ENCODE data around the gene SURF1. TPM values are rescaled to one million over a fixed set of nuclear protein-coding genes. Genes with fewer than 3 reads are reported as not detected.

Gene SURF1
- total RNA-seq, 1 experiment from 2014 or later = 71.7 TPM

- no peak for TF ChIP-seq EZH2 (IDR thresholded peaks at IDR 0.05)
Observed at GRCh38 chr9:133359399-133360175, 3.3 kb upstream of the SURF1 start (continued).

- Histone ChIP-seq H2AFZ (ENCODE audit: low read depth, low read length, poor library complexity, severe bottlenecking) (no peak overlapping the region), H4K20me1 (ENCODE audit: insufficient read depth) (no peaks in the 10 kb centered on the region), H3K4me2 (ENCODE audit: low read length) (peak overlapping the region; percentile 93), H3K79me2 (ENCODE audit: insufficient read depth, low read length) (peaks cover 47% of the 10 kb centered on the region), H3K9me3 (ENCODE audit: control insufficient read depth in 1 of 2, insufficient read depth in 1 of 2, low read depth in 1 of 2, low read length in 2 of 2) (no peaks in the 10 kb centered on the region), H3K27me3 (ENCODE audit: insufficient read depth, low read length) (no peaks in the 10 kb centered on the region), H3K4me1 (ENCODE audit: control insufficient read depth in 1 of 2, insufficient read depth in 2 of 2, low read length in 2 of 2) (peaks cover 7 to 24% of the 10 kb centered on the region in 2 experiments; a peak in 3 of 4 replicates), H3K9ac (ENCODE audit: low read length) (peak overlapping the region; percentile 84), H3K36me3 (ENCODE audit: control insufficient read depth in 1 of 2, insufficient read depth in 2 of 2, low read length in 2 of 2) (peaks cover 16 to 28% of the 10 kb centered on the region in 2 experiments; a peak in 3 of 4 replicates), H3K9me2 (ENCODE audit: insufficient read depth) (no peaks in the 10 kb centered on the region), H3K27ac (ENCODE audit: low read depth, low read length) (0 out of 2 replicates have a peak overlapping the region, but pooled peaks have one; percentile 60), H3K4me3 (replicated peaks in 1 of 2; ENCODE audit: low read depth in 1 of 2, low read length in 2 of 2) (peak overlapping the region; percentile 87 to 96)
- intact Hi-C loops (cut with micrococcal nuclease) = loop anchor here (5.0 to 10.0 kb wide), 2 partner anchors 130 to 637 kb away; partner anchors contain the start of gene VAV2
- no TSS peak for BruUV-seq (replicated peaks)
- POLR2A ChIA-PET = interaction anchor here (2.0 kb wide), 1 partner anchor 10 kb away, joined by 15 read pairs; the partner anchor contains the start of genes MED22 and RPL7A
- DNase-seq (ENCODE audit: low read depth, low spot score) (no peak), ATAC-seq (no peak)
- TF ChIP-seq ZBTB33 (IDR thresholded peaks at IDR 0.05; ENCODE audit: extremely low read depth, insufficient replicate concordance, low read length) = no peak
- TF ChIP-seq SRF (IDR thresholded peaks at IDR 0.05; ENCODE audit: low read depth) = no peak
- no peak for TF ChIP-seq FOSL1 (IDR thresholded peaks at IDR 0.05; ENCODE audit: low read depth)
- no peak for TF ChIP-seq MAX (IDR thresholded peaks at IDR 0.05)
- TF ChIP-seq CTCF (IDR thresholded peaks at IDR 0.05 in 2 of 3, conservative IDR thresholded peaks at IDR 0.05 in 1 of 3; ENCODE audit: borderline replicate concordance in 1 of 3, insufficient read depth in 1 of 3, low read depth in 2 of 3, low read length in 2 of 3) = no peak
- no peak for TF ChIP-seq ZFX (IDR thresholded peaks at IDR 0.05)
- TF ChIP-seq YY1 (IDR thresholded peaks at IDR 0.05; ENCODE audit: extremely low read depth, insufficient replicate concordance, low read depth, low read length) = no peak
- TF ChIP-seq TCF7L2 (IDR thresholded peaks at IDR 0.05; ENCODE audit: borderline replicate concordance, extremely low read depth, insufficient read depth, insufficient read length) = no peak
- TF ChIP-seq EGR1 (IDR thresholded peaks at IDR 0.05; ENCODE audit: low read depth) = no peak
- TF ChIP-seq CEBPB (IDR thresholded peaks at IDR 0.05; ENCODE audit: low read depth) = no peak
- TF ChIP-seq SP1 (IDR thresholded peaks at IDR 0.05; ENCODE audit: low read depth) = no peak
- TF ChIP-seq JUND (IDR thresholded peaks at IDR 0.05) = no peak
- TF ChIP-seq RAD21 (IDR thresholded peaks at IDR 0.05; ENCODE audit: low read depth) = no peak
- no peak for TF ChIP-seq EZH2 (IDR thresholded peaks at IDR 0.05)
- TF ChIP-seq REST (IDR thresholded peaks at IDR 0.05; ENCODE audit: low read depth) = no peak
- TF ChIP-seq ELF1 (IDR thresholded peaks at IDR 0.05; ENCODE audit: borderline replicate concordance, low read depth) = no peak
- TF ChIP-seq CBX3 (IDR thresholded peaks at IDR 0.05; ENCODE audit: low read depth) = no peak
- CTCF ChIA-PET = no interaction called here
- RAD21 ChIA-PET (ENCODE audit: low non-redundant PET in 1 of 2, low total read pairs in 2 of 2, uncharacterized antibody in 2 of 2, unreplicated experiment in 2 of 2) = no interaction called here
Observed at GRCh38 chr9:133357656-133358055, 1.4 kb upstream of the SURF1 start.

Data from HCT116 (cell line).